ENCODE data around the gene RXRA. TPM values are rescaled to one million over a fixed set of nuclear protein-coding genes. Genes with fewer than 3 reads are reported as not detected.

Gene RXRA
- total RNA-seq, 1 donor from 2014 or later, result 33.4 TPM

- H3K9me3 ChIP-seq (ENCODE audit: insufficient read depth, low read depth, low read length), result no peaks in the 10 kb centered on the region
- no peak overlapping the region for H3K9ac ChIP-seq (ENCODE audit: low read length)
- no peak overlapping the region for H3K4me2 ChIP-seq (ENCODE audit: low read length)
- H3K36me3 ChIP-seq (ENCODE audit: insufficient read depth, low read length), result no peaks in the 10 kb centered on the region
- peaks cover 98% of the 10 kb centered on the region for H4K20me1 ChIP-seq (ENCODE audit: insufficient read depth, low read length)
- peaks cover 18% of the 10 kb centered on the region for H3K4me1 Mint-ChIP-seq (ENCODE audit: low read depth, unreplicated experiment)
- no peaks in the 10 kb centered on the region for H3K27me3 ChIP-seq (ENCODE audit: insufficient read depth, low read length)
- H3K9me3 Mint-ChIP-seq (ENCODE audit: unreplicated experiment), result no peaks in the 10 kb centered on the region
- peaks cover 86% of the 10 kb centered on the region for H3K79me2 ChIP-seq (ENCODE audit: insufficient read depth, low read length)
- H3K27ac Mint-ChIP-seq (ENCODE audit: unreplicated experiment), result no peak overlapping the region
- TF ChIP-seq EZH2 (IDR thresholded peaks at IDR 0.05; ENCODE audit: insufficient read depth, low read length) (no peak), CTCF (IDR thresholded peaks at IDR 0.05; ENCODE audit: insufficient read depth, low read depth, low read length) (no peak)
- no peak overlapping the region for H3K4me3 ChIP-seq (ENCODE audit: insufficient read depth, low read depth, low read length)
- no peak overlapping the region for H2AFZ ChIP-seq (ENCODE audit: low read depth, low read length)
- no peak for DNase-seq (ENCODE audit: low read depth)
- no peaks in the 10 kb centered on the region for H3K27me3 Mint-ChIP-seq (ENCODE audit: low read depth, unreplicated experiment)
- H3K27ac ChIP-seq (ENCODE audit: low read depth, low read length), result no peak overlapping the region
- no peak overlapping the region for H3K4me3 Mint-ChIP-seq (ENCODE audit: unreplicated experiment)
- H3K4me1 ChIP-seq (ENCODE audit: insufficient read depth, low read length), result peaks cover 7% of the 10 kb centered on the region
- H3K36me3 Mint-ChIP-seq (ENCODE audit: low read depth, unreplicated experiment), result peaks cover 2% of the 10 kb centered on the region
- no peak for FAIRE-seq
Observed at GRCh38 chr9:134371731-134372130, 45.5 kb downstream of the RXRA start.

DNA sequence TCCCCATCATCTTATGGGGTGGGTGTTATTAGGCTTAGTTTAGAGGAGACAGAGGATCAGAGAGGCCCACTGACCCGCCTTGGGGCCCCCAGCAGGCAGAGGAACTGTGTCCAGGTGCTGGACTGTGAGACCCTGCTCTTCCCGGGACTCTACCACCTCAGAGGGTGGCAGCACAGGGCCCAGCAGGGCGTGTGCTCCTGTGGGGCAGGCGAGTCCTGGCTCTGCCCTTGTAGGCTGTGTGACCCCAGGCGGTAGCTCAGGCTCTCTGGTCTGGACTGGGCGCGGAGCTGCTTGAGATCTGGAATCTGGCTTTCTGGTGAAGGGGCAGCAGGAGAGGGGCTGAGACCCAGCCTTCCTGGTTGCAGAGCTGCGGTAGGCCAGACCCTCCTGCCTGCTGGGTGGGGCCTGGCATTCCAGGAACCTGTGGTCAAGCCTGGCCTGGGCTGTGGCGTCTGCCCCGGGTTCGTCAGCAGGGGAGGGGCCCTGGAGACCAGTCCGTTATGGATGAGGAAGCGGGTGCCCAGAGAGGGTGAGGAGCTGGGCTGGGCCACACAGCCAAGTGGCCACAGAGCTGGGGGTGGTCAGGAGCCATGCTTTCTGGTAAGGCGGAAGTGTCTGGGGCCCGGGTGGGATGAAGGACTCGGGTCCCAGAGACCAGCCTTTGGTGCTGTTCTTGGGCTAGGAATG, 46.5 kb downstream of the RXRA start:
- FAIRE-seq (no peak), DNase-seq (ENCODE audit: low read depth) (no peak)
- peaks cover 18% of the 10 kb centered on the region for H3K4me1 Mint-ChIP-seq (ENCODE audit: low read depth, unreplicated experiment)
- Histone ChIP-seq H3K4me1 (ENCODE audit: insufficient read depth, low read length) (peaks cover 7% of the 10 kb centered on the region), H3K27me3 (ENCODE audit: insufficient read depth, low read length) (no peaks in the 10 kb centered on the region), H4K20me1 (ENCODE audit: insufficient read depth, low read length) (peaks cover 98% of the 10 kb centered on the region), H3K79me2 (ENCODE audit: insufficient read depth, low read length) (peaks cover 86% of the 10 kb centered on the region), H3K9ac (ENCODE audit: low read length) (no peak overlapping the region), H3K9me3 (ENCODE audit: insufficient read depth, low read depth, low read length) (no peaks in the 10 kb centered on the region), H3K27ac (ENCODE audit: low read depth, low read length) (no peak overlapping the region), H3K4me2 (ENCODE audit: low read length) (no peak overlapping the region), H3K36me3 (ENCODE audit: insufficient read depth, low read length) (no peaks in the 10 kb centered on the region), H3K4me3 (ENCODE audit: insufficient read depth, low read depth, low read length) (no peak overlapping the region), H2AFZ (ENCODE audit: low read depth, low read length) (no peak overlapping the region)
- H3K27me3 Mint-ChIP-seq (ENCODE audit: low read depth, unreplicated experiment), result no peaks in the 10 kb centered on the region
- H3K36me3 Mint-ChIP-seq (ENCODE audit: low read depth, unreplicated experiment), result no peaks in the 10 kb centered on the region
- no peak for TF ChIP-seq EZH2 (IDR thresholded peaks at IDR 0.05; ENCODE audit: insufficient read depth, low read length)
- TF ChIP-seq CTCF (IDR thresholded peaks at IDR 0.05; ENCODE audit: insufficient read depth, low read depth, low read length), result no peak
- peak overlapping the region; percentile 81 for H3K27ac Mint-ChIP-seq (ENCODE audit: unreplicated experiment)
- H3K9me3 Mint-ChIP-seq (ENCODE audit: unreplicated experiment), result no peaks in the 10 kb centered on the region
- peak overlapping the region; percentile 68 for H3K4me3 Mint-ChIP-seq (ENCODE audit: unreplicated experiment)

DNA sequence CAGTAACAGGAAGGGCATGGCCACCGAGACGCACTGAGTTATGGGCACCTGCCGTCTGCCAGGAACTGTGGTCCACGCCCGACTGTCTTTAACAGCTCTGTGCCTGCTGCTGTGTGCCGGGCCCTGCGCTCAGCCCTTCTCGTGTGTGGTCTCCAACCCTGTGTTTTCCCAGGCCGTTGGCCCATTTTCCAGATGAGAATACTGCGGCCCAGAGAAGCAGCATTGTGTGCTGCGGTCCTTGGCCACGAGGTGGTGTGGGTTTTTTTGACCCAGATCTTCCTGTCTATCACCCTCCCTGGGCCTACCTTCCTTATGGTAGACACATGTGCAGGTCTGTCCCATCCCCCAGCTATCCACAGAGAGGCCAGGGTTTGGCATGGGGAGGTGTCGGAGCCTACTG, 47.0 kb downstream of the RXRA start:
- no peaks in the 10 kb centered on the region for H3K9me3 ChIP-seq (ENCODE audit: insufficient read depth, low read depth, low read length)
- FAIRE-seq (no peak), DNase-seq (ENCODE audit: low read depth) (no peak)
- H3K27me3 Mint-ChIP-seq (ENCODE audit: low read depth, unreplicated experiment), result no peaks in the 10 kb centered on the region
- peaks cover 86% of the 10 kb centered on the region for H3K79me2 ChIP-seq (ENCODE audit: insufficient read depth, low read length)
- no peaks in the 10 kb centered on the region for H3K36me3 Mint-ChIP-seq (ENCODE audit: low read depth, unreplicated experiment)
- H3K4me3 Mint-ChIP-seq (ENCODE audit: unreplicated experiment), result no peak overlapping the region
- H2AFZ ChIP-seq (ENCODE audit: low read depth, low read length), result no peak overlapping the region
- H3K27ac ChIP-seq (ENCODE audit: low read depth, low read length), result no peak overlapping the region
- H3K27ac Mint-ChIP-seq (ENCODE audit: unreplicated experiment), result no peak overlapping the region
- no peak overlapping the region for H3K4me2 ChIP-seq (ENCODE audit: low read length)
- H3K4me1 ChIP-seq (ENCODE audit: insufficient read depth, low read length), result peaks cover 12% of the 10 kb centered on the region
- H3K27me3 ChIP-seq (ENCODE audit: insufficient read depth, low read length), result no peaks in the 10 kb centered on the region
- H3K36me3 ChIP-seq (ENCODE audit: insufficient read depth, low read length), result no peaks in the 10 kb centered on the region
- H3K9me3 Mint-ChIP-seq (ENCODE audit: unreplicated experiment), result no peaks in the 10 kb centered on the region
- TF ChIP-seq EZH2 (IDR thresholded peaks at IDR 0.05; ENCODE audit: insufficient read depth, low read length) (no peak), CTCF (IDR thresholded peaks at IDR 0.05; ENCODE audit: insufficient read depth, low read depth, low read length) (no peak)
- peaks cover 98% of the 10 kb centered on the region for H4K20me1 ChIP-seq (ENCODE audit: insufficient read depth, low read length)
- H3K4me1 Mint-ChIP-seq (ENCODE audit: low read depth, unreplicated experiment), result peaks cover 18% of the 10 kb centered on the region
- H3K4me3 ChIP-seq (ENCODE audit: insufficient read depth, low read depth, low read length), result no peak overlapping the region
- H3K9ac ChIP-seq (ENCODE audit: low read length), result no peak overlapping the region

All from astrocyte (in vitro differentiated cells and primary cell).